ENCODE measurements around the gene ISY1.
"Not testable (repeated sequence)": the region's sequence is repeated elsewhere in the genome, so short reads cannot be mapped to it uniquely, and the experiment has no call there.

Gene ISY1

GRCh38 chr3:129160891-129161859 is at the start of gene ISY1:
TSS of gene ISY1 (minus strand) at chr3:129161063. CDS start at chr3:129160975, 88 bp downstream.
- DNase-seq: peak; percentile 84

GRCh38 chr3:129207479-129207878 is 46.6 kb upstream of the ISY1 start:
- DNase-seq: no peak

GRCh38 chr3:129205109-129205832 is 44.4 kb upstream of the ISY1 start:
- DNase-seq: no peak

- no peak for DNase-seq
These were observed 43.6 kb upstream of the ISY1 start for GRCh38 chr3:129204473-129204872.

GRCh38 chr3:129199366-129199765 is 38.5 kb upstream of the ISY1 start:
- no peak for DNase-seq

- DNase-seq: no peak
These were observed 36.5 kb upstream of the ISY1 start for GRCh38 chr3:129197321-129197720.

GRCh38 chr3:129196601-129197000 is 35.7 kb upstream of the ISY1 start:
- no peak for DNase-seq

GRCh38 chr3:129195731-129196256 is 34.9 kb upstream of the ISY1 start:
- DNase-seq: no peak

- not testable (repeated sequence) for DNase-seq
These were observed 28.9 kb upstream of the ISY1 start for GRCh38 chr3:129189793-129190192.

GRCh38 chr3:129187857-129188256 is 27.0 kb upstream of the ISY1 start:
- no peak for DNase-seq

- no peak for DNase-seq
These were observed 24.9 kb upstream of the ISY1 start for GRCh38 chr3:129185783-129186182.

GRCh38 chr3:129184784-129185542 is 24.1 kb upstream of the ISY1 start:
- not testable (repeated sequence) for DNase-seq

GRCh38 chr3:129184396-129184657 is 23.5 kb upstream of the ISY1 start:
- DNase-seq: no peak

- peak; percentile 92 for DNase-seq
These were observed 22.9 kb upstream of the ISY1 start, which contains the start of gene CNBP for GRCh38 chr3:129183569-129184395. TSS of gene CNBP (minus strand) at chr3:129183896. CDS start at chr3:129171757, 12,139 bp downstream.

- DNase-seq: no peak
These were observed 21.7 kb upstream of the ISY1 start for GRCh38 chr3:129182390-129183185.

GRCh38 chr3:129181819-129182218 is 21.0 kb upstream of the ISY1 start:
- DNase-seq: no peak

- no peak for DNase-seq
These were observed 19.6 kb upstream of the ISY1 start for GRCh38 chr3:129180461-129180860.

GRCh38 chr3:129176051-129176450 is 15.2 kb upstream of the ISY1 start:
- no peak for DNase-seq

GRCh38 chr3:129173725-129174124 is 12.9 kb upstream of the ISY1 start:
- no peak for DNase-seq

GRCh38 chr3:129173206-129173605 is 12.3 kb upstream of the ISY1 start:
- no peak for DNase-seq

Data from activated CD4-positive, CD25-positive, alpha-beta regulatory T cell treated with anti-CD3 and anti-CD28 coated beads, Interleukin-2, amount 50 U/mL, for 72 hours (primary cell).